WI38 (cell line): Measurements from ENCODE around the gene DMRT1.
"Not testable (repeated sequence)": the region's sequence is repeated elsewhere in the genome, so short reads cannot be mapped to it uniquely, and the experiment has no call there.

Experiments used
- H3K4me3 ChIP-seq: 2 replicates; pipeline ENCODE4 v1.5.1; 2011; ENCODE audit warnings: low read depth, mild to moderate bottlenecking, control low read depth, low read length
- TF ChIP-seq, protein P1 (sequence below): IDR thresholded peaks from 2 replicates; pipeline ENCODE4 v1.5.1; 2012; ENCODE audit warnings: low read depth, mild to moderate bottlenecking, control low read depth, low read length

DMRT1 gene

DNA sequence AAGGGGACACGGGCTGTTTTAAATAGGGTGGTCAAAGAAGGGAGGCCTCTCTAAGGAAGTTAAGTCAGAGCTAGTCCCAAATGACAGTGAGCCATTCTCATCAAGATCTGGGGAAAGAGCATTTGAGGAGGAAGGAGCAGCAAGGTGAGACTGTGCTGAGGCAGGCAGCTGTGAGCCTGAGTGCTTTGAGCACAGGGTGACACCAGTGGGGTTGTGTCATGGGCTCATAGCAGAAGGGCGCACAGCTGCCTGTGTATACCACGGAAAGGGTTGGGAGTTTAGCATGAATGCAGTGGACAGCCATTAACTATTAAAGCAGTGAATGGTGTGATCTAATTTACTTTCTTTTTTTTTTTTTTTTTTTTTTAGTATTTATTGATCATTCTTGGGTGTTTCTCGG lies 19.2 kb downstream of the DMRT1 start:
- TF ChIP-seq, protein P1, sequence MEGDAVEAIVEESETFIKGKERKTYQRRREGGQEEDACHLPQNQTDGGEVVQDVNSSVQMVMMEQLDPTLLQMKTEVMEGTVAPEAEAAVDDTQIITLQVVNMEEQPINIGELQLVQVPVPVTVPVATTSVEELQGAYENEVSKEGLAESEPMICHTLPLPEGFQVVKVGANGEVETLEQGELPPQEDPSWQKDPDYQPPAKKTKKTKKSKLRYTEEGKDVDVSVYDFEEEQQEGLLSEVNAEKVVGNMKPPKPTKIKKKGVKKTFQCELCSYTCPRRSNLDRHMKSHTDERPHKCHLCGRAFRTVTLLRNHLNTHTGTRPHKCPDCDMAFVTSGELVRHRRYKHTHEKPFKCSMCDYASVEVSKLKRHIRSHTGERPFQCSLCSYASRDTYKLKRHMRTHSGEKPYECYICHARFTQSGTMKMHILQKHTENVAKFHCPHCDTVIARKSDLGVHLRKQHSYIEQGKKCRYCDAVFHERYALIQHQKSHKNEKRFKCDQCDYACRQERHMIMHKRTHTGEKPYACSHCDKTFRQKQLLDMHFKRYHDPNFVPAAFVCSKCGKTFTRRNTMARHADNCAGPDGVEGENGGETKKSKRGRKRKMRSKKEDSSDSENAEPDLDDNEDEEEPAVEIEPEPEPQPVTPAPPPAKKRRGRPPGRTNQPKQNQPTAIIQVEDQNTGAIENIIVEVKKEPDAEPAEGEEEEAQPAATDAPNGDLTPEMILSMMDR, result no peak
- no peak overlapping the region for H3K4me3 ChIP-seq

DNA sequence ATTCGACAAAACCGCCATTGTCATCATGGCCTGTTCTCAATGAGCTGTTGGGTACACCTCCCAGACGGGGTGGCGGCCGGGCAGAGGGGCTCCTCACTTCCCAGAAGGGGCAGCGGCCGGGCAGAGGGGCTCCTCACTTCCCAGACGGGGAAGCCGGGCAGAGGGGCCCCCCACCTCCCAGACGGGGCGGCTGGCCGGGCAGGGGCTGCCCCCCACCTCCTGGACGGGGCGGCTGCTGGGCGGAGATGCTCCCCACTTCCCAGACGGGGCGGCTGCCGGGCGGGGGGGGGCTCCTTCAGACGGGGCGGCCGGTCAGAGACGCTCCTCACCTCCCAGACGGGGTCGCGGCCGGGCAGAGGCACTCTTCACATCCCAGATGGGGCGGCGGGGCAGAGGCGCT lies 20.0 kb downstream of the DMRT1 start:
- not testable (repeated sequence) for H3K4me3 ChIP-seq

DNA sequence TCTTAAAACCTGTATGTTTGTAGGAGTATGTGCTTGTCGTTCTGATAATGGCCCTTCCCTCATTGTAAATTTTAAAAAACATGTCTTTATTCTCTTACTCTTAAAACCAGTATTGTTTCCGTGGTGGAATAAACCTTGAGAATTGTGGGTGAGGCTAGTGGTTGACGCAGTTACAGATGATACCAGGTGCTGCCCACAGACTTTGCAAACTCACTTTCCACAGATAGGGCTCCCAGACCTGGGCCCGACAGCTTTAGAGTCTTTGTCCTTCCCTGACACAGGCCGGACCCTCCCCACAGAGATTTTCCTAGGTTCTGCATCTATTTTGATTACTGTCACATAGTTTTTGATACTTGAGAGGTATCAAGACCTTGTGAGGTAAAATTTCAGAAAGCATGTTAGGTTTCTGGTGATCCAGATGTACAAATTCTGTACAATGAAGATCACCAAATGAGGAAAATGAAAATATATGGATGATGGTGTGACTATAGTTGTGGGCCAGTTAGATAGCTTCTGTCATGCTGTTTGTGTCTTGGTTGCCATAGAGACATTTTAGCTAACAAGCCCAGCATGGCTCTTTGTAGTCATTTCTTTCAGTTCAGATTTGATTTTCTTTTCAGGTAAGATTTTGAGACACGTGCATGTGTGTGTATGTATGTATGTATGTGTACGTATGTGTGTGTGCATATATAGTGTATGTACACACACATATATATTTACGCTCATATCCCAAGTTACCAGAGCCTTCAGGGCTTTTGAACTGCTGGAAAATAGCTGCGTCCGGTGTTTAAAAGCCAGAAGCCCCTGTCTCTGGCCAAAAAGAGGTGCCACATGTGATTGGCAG lies 33.8 kb downstream of the DMRT1 start:
- TF ChIP-seq, protein P1, result no peak
- no peak overlapping the region for H3K4me3 ChIP-seq

DNA sequence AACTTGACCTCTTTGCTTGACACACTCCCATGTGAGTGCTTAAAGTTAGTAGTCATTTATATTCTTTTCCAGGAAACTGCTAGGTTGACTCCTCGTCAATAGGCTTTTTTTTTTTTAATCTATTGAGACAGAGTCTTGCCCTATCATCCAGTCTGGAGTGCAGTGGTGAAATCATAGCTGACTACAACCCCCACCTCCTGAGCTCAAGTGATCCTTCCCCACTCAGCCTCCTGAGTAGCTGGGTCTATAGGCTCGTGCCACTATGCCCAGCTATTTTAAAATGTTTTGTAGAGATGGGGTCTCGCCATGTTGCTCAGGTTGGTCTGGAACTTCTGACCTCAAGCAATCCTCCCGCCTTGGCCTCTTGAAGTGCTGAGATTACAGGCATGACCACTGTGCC lies 34.9 kb downstream of the DMRT1 start:
- no peak overlapping the region for H3K4me3 ChIP-seq
- TF ChIP-seq, protein P1, result no peak

DNA sequence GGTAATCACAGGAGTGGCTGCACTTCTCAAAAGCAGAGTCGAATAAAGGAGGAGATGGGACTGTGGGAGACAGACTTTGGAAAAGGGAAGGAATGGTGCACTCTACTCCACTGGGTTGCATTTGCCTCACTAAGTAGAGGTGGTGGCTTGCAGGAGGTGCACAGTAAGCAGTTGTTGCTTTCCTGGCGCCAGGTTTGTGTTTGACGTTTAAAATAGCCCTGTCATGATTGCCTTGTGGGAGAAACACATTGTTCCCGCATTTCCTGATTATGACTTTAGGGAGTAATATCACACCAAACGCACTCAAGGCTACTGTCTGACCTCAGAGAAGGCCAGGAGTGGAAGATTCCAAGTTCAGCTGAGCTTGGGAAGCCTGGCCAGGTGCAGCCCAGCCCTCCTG lies 36.7 kb downstream of the DMRT1 start:
- no peak overlapping the region for H3K4me3 ChIP-seq
- TF ChIP-seq, protein P1, result no peak

DNA sequence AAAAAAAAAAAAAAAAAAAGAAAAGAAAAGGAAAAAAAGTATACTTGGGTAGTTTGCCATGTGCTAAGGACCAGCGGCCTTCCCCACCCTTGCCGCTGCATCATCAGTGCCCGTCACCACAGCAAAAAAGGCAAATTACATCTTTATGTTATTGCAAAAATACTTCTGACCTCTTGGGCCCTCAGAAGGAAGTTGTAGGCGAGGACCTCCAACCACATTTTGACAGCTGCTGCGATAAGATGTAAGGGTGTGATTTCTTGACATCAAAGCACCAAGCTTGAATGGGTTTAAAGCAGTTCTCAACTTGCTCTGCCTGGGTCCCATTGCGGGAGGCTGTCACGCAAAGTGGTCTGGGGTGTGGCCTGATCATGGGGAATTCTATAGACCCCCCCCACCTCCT lies 39.2 kb downstream of the DMRT1 start:
- no peak overlapping the region for H3K4me3 ChIP-seq
- TF ChIP-seq, protein P1, result no peak

DNA sequence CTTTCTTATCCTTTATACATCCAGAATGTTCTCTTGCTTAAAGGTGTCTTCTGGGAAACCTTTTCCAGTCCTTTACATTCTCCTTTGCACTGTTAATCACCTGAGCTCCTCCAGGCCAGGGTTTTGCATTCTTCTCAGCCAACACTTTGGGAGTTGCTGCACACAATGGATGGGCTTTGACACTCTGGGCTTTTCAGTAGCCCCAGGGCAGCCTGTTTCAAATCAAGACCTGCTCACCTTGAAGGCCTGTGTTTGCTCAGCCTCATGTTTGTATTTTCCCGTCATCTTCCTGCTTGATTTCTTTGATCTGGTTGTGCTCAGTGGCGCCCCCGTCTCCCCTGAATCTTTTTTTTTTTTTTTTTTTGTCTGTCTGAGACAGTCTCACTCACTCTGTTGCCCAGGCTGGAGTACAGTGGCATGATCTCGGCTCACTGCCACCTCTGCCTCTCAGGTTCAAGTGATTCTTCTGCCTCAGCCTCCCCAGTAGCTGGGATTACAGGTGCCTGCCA lies 41.0 kb downstream of the DMRT1 start:
- TF ChIP-seq, protein P1, result no peak
- H3K4me3 ChIP-seq, result no peak overlapping the region
